ENCODE results near the gene DGCR6L.

DNA sequence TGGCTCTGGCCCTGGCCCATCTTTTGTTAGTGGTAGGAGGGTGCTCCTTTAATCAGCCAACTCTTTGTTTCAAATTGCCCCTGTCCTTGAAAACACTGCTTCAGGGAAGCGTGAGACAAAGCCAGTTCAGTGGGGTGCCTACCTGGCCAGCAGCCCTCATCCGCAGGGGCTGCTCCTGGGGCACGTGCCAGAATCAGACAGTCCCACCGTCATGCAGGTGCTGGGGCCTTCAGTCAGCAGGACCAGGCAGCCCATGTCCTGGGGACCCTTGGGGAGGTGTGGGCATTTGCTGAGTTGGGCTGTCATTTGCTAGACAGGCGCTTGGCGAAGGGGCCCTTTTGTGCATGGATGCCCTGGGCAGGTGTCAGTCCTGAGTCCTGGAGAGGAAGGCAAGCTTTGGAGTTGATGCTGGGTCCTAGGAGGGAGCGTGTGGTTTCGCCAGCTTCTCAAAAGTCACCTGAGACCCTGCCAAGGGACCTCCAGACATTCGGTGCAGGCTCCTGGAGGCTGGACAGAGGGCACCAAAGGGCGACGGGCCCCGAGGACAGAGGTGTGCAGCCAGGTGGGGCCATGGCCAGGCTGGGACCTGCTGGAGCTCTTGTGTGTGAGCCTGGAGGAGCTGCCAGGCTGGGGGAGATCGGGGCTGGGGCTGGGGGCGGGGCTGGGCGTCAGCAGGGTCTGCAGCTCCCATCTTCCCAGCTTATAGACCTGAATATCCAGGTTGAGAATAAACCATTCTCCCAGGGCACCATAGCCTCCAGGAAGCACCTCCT, 36.8 kb downstream of the DGCR6L start:
- TF ChIP-seq, protein P1, sequence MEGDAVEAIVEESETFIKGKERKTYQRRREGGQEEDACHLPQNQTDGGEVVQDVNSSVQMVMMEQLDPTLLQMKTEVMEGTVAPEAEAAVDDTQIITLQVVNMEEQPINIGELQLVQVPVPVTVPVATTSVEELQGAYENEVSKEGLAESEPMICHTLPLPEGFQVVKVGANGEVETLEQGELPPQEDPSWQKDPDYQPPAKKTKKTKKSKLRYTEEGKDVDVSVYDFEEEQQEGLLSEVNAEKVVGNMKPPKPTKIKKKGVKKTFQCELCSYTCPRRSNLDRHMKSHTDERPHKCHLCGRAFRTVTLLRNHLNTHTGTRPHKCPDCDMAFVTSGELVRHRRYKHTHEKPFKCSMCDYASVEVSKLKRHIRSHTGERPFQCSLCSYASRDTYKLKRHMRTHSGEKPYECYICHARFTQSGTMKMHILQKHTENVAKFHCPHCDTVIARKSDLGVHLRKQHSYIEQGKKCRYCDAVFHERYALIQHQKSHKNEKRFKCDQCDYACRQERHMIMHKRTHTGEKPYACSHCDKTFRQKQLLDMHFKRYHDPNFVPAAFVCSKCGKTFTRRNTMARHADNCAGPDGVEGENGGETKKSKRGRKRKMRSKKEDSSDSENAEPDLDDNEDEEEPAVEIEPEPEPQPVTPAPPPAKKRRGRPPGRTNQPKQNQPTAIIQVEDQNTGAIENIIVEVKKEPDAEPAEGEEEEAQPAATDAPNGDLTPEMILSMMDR (IDR thresholded peaks at IDR 0.05; ENCODE audit: borderline replicate concordance, extremely low read depth, low read length, poor library complexity, severe bottlenecking), result no peak
- TF ChIP-seq EZH2 (IDR thresholded peaks at IDR 0.05; ENCODE audit: borderline replicate concordance, low read depth, low read length, severe bottlenecking), result no peak
